ENCODE results near the gene FEN1. TPM values are rescaled to one million over a fixed set of nuclear protein-coding genes. Genes with fewer than 3 reads are reported as not detected.

FEN1 gene
- total and polyA plus RNA-seq, 2 donors (not counting 1 experiment from before 2014, with no cell fraction given), result 3.8 to 14.0 TPM

DNA sequence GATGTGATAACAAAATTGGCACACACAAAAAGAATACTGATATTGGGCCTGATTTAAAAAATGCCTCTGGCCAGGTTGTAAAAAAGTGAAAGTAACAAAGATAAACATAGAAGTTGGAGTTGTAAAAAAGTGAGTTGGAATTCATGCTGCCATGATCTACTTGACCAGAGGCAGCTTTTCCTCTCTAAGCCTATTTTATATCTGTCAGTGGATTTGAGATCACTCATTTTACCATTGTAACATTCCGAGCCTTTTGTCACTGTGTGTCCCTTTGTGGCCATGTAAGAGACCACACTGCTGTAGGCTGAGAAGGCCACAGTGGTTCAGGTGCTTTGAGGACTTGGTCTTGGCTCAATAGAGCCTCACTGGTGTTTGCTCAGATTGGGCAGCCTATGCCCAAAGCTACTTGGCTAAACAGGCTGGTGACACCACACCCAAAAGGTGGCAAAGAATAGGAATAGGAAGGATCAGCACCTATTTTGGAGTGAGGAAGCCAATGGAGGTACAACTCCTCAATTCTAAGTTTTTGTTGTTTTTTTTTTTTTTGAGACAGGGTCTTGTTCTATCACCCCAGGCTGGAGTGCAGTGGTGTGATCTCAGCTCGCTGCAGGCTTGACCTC, 7.1 kb downstream of the FEN1 start:
- H3K9me3 ChIP-seq (ENCODE audit: control insufficient read depth, insufficient read depth, low read depth, low read length), result no peaks in the 10 kb centered on the region
- H3K4me1 ChIP-seq (ENCODE audit: control insufficient read depth, extremely low read depth, insufficient read depth, low read length), result peaks cover 6% of the 10 kb centered on the region
- no peak for DNase-seq (ENCODE audit: low read depth in 2 of 2)
- no peaks in the 10 kb centered on the region for H3K27me3 ChIP-seq (ENCODE audit: control insufficient read depth, insufficient read depth, low read length)
- H2AFZ ChIP-seq (ENCODE audit: low read length), result no peak overlapping the region
- no peaks in the 10 kb centered on the region for H4K20me1 ChIP-seq (ENCODE audit: control insufficient read depth, extremely low read depth, insufficient read depth, low read length)
- H3K79me2 ChIP-seq (ENCODE audit: control insufficient read depth, insufficient read depth, low read length), result peaks cover 35% of the 10 kb centered on the region
- no peak overlapping the region for H3K9ac ChIP-seq (ENCODE audit: insufficient read depth, low read length)
- no peak overlapping the region for H3K27ac ChIP-seq (ENCODE audit: insufficient read depth, low read length)
- TF ChIP-seq, protein P1, sequence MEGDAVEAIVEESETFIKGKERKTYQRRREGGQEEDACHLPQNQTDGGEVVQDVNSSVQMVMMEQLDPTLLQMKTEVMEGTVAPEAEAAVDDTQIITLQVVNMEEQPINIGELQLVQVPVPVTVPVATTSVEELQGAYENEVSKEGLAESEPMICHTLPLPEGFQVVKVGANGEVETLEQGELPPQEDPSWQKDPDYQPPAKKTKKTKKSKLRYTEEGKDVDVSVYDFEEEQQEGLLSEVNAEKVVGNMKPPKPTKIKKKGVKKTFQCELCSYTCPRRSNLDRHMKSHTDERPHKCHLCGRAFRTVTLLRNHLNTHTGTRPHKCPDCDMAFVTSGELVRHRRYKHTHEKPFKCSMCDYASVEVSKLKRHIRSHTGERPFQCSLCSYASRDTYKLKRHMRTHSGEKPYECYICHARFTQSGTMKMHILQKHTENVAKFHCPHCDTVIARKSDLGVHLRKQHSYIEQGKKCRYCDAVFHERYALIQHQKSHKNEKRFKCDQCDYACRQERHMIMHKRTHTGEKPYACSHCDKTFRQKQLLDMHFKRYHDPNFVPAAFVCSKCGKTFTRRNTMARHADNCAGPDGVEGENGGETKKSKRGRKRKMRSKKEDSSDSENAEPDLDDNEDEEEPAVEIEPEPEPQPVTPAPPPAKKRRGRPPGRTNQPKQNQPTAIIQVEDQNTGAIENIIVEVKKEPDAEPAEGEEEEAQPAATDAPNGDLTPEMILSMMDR (conservative IDR thresholded peaks at IDR 0.05 in 1 of 2, IDR thresholded peaks at IDR 0.05 in 1 of 2; ENCODE audit: low read depth in 1 of 2, low read length in 2 of 2), result no peak
- TF ChIP-seq EZH2 (IDR thresholded peaks at IDR 0.05; ENCODE audit: low read length, missing control alignments), result no peak
- H3K4me3 ChIP-seq (replicated peaks in 1 of 4; ENCODE audit: control extremely low read depth in 1 of 4, insufficient read depth in 1 of 4, low read depth in 3 of 4, low read length in 4 of 4), result no peak overlapping the region
- H3K4me2 ChIP-seq (ENCODE audit: extremely low read depth, insufficient read depth, low read length), result no peak overlapping the region
- peaks cover 18% of the 10 kb centered on the region for H3K36me3 ChIP-seq (ENCODE audit: control insufficient read depth, insufficient read depth, low read length)

DNA sequence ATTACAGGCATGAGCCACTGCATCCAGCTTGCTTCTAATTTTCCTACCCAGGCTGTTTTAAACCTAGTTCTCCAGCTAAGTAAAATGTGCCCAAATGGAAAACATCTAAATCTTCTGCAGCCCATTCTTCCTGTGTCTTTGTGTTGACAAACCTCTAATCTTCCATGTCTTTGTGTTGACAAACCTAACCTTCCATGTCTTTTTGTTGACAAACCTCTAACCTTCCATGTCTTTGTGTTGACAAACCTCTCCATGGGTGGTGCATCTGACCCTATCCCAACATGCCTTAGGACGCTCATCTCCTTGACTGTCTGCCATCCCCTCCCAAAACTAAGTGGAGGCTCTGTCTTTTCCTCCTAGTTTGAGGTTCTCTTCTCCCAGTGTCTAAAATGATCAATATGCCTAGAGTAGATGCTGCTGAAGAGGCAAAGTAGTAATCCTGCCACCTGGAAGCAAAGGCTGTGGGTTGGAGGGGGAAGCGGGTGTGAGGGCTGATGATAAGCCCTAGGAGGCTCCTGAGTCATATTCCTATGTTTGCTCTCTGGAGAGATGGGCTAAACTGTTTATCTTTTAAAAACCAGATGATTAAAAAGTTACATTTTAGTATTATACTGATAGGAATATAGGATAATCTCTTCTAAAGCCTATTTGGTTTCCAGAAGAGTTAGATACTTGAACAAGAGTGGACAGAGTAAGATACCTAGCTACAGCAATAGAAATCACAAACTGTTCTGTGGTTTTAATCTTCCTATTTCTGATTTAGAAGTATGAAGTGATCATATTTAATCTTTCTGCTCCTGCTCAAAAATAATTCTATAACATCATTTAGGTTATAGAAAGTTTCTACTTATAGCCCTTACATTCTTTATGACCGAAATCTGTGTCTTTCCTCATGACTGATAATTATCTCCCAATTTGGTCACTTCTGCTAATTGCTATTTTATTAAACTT, 7.9 kb downstream of the FEN1 start:
- Histone ChIP-seq H3K4me3 (replicated peaks in 1 of 4; ENCODE audit: control extremely low read depth in 1 of 4, insufficient read depth in 1 of 4, low read depth in 3 of 4, low read length in 4 of 4) (no peak overlapping the region), H3K79me2 (ENCODE audit: control insufficient read depth, insufficient read depth, low read length) (peaks cover 26% of the 10 kb centered on the region), H3K9ac (ENCODE audit: insufficient read depth, low read length) (no peak overlapping the region), H3K9me3 (ENCODE audit: control insufficient read depth, insufficient read depth, low read depth, low read length) (no peaks in the 10 kb centered on the region), H2AFZ (ENCODE audit: low read length) (no peak overlapping the region), H3K27me3 (ENCODE audit: control insufficient read depth, insufficient read depth, low read length) (no peaks in the 10 kb centered on the region), H3K4me1 (ENCODE audit: control insufficient read depth, extremely low read depth, insufficient read depth, low read length) (peaks cover 6% of the 10 kb centered on the region), H4K20me1 (ENCODE audit: control insufficient read depth, extremely low read depth, insufficient read depth, low read length) (no peaks in the 10 kb centered on the region), H3K36me3 (ENCODE audit: control insufficient read depth, insufficient read depth, low read length) (peaks cover 20% of the 10 kb centered on the region), H3K4me2 (ENCODE audit: extremely low read depth, insufficient read depth, low read length) (no peak overlapping the region), H3K27ac (ENCODE audit: insufficient read depth, low read length) (no peak overlapping the region)
- no peak for TF ChIP-seq EZH2 (IDR thresholded peaks at IDR 0.05; ENCODE audit: low read length, missing control alignments)
- TF ChIP-seq, protein P1 (conservative IDR thresholded peaks at IDR 0.05 in 1 of 2, IDR thresholded peaks at IDR 0.05 in 1 of 2; ENCODE audit: low read depth in 1 of 2, low read length in 2 of 2), result no peak
- no peak for DNase-seq (ENCODE audit: low read depth in 2 of 2)

DNA sequence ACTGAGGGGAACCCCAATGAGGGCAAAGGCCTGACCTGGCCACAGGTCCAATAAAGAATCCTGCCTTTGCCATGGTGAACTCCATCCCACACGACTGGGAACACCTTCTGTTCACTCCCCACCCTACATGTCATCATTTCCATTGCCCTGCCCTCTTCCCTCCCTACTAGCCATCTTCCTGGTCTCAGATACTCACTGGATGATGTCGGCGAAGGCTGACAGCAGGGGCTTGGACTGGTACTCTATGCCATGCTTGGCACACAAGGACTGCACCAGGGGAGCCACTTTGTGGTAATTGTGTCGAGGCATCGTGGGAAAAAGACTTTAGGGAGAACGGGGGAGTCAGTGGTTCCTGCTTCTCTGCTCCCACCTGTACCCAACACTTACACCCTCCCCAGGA, 9.9 kb downstream of the FEN1 start:
- Histone ChIP-seq H3K4me2 (ENCODE audit: extremely low read depth, insufficient read depth, low read length) (no peak overlapping the region), H3K9ac (ENCODE audit: insufficient read depth, low read length) (no peak overlapping the region), H3K4me3 (replicated peaks in 1 of 4; ENCODE audit: control extremely low read depth in 1 of 4, insufficient read depth in 1 of 4, low read depth in 3 of 4, low read length in 4 of 4) (no peak overlapping the region), H3K79me2 (ENCODE audit: control insufficient read depth, insufficient read depth, low read length) (peaks cover 13% of the 10 kb centered on the region), H3K4me1 (ENCODE audit: control insufficient read depth, extremely low read depth, insufficient read depth, low read length) (peaks cover 3% of the 10 kb centered on the region), H4K20me1 (ENCODE audit: control insufficient read depth, extremely low read depth, insufficient read depth, low read length) (no peaks in the 10 kb centered on the region), H2AFZ (ENCODE audit: low read length) (no peak overlapping the region), H3K27ac (ENCODE audit: insufficient read depth, low read length) (no peak overlapping the region), H3K9me3 (ENCODE audit: control insufficient read depth, insufficient read depth, low read depth, low read length) (no peaks in the 10 kb centered on the region), H3K27me3 (ENCODE audit: control insufficient read depth, insufficient read depth, low read length) (no peaks in the 10 kb centered on the region), H3K36me3 (ENCODE audit: control insufficient read depth, insufficient read depth, low read length) (peaks cover 21% of the 10 kb centered on the region)
- no peak for TF ChIP-seq EZH2 (IDR thresholded peaks at IDR 0.05; ENCODE audit: low read length, missing control alignments)
- TF ChIP-seq, protein P1 (conservative IDR thresholded peaks at IDR 0.05 in 1 of 2, IDR thresholded peaks at IDR 0.05 in 1 of 2; ENCODE audit: low read depth in 1 of 2, low read length in 2 of 2), result no peak
- DNase-seq (ENCODE audit: low read depth in 2 of 2), result no peak

All from fibroblast of lung (primary cell).